Ectodermal cell (in vitro differentiated cells): ENCODE data around the gene PPM1N.

ENCODE experiments used
- H3K27ac ChIP-seq: 2 replicates; pipeline ENCODE4 v1.7.0; 2013; ENCODE audit warnings: mild to moderate bottlenecking, low read depth, low read length; ENCODE audit not compliant: insufficient read depth, poor library complexity, severe bottlenecking
- H3K27me3 ChIP-seq: 2 replicates; pipeline ENCODE4 v1.7.0; 2013; ENCODE audit warnings: mild to moderate bottlenecking, low read length; ENCODE audit not compliant: insufficient read depth, control insufficient read depth, poor library complexity, severe bottlenecking
- H3K36me3 ChIP-seq: one replicate; pipeline ENCODE4 v1.7.0; 2013; ENCODE audit warnings: low read length; ENCODE audit not compliant: control insufficient read depth, insufficient read depth
- H3K4me1 ChIP-seq: one replicate; pipeline ENCODE4 v1.7.0; 2013; ENCODE audit warnings: low read length; ENCODE audit not compliant: control insufficient read depth, insufficient read depth
- H3K4me3 ChIP-seq: 2 replicates; pipeline ENCODE4 v1.7.0; 2013; ENCODE audit warnings: low read depth, low read length, control low read depth; ENCODE audit not compliant: insufficient read depth
- H3K9me3 ChIP-seq: 2 replicates; pipeline ENCODE4 v1.7.0; 2013; ENCODE audit warnings: mild to moderate bottlenecking, low read length, moderate library complexity; ENCODE audit not compliant: control insufficient read depth
- WGBS, 2 experiments: methylation state at CpG; one replicate each; pipeline ENCODE4 v1.1.7; 2013; ENCODE audit warnings: missing lambda C conversion rate in 2 of 2; 5-methylcytosine and 5-hydroxymethylcytosine counted together

The PPM1N gene

GRCh38 chr19:45517238-45517637 lies 19.0 kb downstream of the PPM1N start:
- Histone ChIP-seq H3K4me3 (no peak overlapping the region), H3K36me3 (peaks cover 11% of the 10 kb centered on the region), H3K4me1 (no peaks in the 10 kb centered on the region), H3K27me3 (no peaks in the 10 kb centered on the region), H3K9me3 (no peaks in the 10 kb centered on the region), H3K27ac (no peak overlapping the region)
- 83 to 86% methylated on average over 7 of the region's 7 CpGs for WGBS, 2 experiments

DNA sequence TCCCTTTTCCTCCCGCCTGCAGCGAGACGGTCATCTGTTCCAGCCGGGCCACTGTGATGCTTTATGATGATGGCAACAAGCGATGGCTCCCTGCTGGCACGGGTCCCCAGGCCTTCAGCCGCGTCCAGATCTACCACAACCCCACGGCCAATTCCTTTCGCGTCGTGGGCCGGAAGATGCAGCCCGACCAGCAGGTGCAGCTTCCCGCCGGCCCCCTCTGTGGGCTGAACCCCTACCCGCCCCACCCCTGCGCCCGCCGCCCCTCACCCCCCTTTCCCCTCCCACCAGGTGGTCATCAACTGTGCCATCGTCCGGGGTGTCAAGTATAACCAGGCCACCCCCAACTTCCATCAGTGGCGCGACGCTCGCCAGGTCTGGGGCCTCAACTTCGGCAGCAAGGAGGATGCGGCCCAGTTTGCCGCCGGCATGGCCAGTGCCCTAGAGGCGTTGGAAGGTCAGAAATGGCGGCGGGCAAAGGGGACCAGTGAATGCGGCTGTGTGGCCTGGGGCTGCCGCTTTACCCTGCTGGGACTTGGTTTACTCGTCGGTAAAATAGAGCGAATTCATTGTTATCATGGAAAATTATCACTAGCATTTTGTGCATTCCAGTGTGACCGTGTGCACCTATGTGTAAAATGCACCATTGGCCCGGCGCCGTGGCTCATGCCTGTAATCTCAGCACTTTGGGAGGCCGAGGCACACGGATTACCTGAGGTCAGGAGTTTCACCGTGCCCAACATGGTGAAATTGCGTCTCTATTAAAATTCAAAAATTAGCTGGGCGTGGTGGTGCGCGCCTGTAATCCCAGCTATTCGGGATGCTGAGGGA lies 19.6 kb downstream of the PPM1N start:
- H3K36me3 ChIP-seq = peaks cover 11% of the 10 kb centered on the region
- 92% methylated on average over 46 to 48 of the region's 50 CpGs for WGBS, 2 experiments
- no peaks in the 10 kb centered on the region for H3K27me3 ChIP-seq
- H3K9me3 ChIP-seq = no peaks in the 10 kb centered on the region
- no peak overlapping the region for H3K4me3 ChIP-seq
- H3K4me1 ChIP-seq = no peaks in the 10 kb centered on the region
- no peak overlapping the region for H3K27ac ChIP-seq

DNA sequence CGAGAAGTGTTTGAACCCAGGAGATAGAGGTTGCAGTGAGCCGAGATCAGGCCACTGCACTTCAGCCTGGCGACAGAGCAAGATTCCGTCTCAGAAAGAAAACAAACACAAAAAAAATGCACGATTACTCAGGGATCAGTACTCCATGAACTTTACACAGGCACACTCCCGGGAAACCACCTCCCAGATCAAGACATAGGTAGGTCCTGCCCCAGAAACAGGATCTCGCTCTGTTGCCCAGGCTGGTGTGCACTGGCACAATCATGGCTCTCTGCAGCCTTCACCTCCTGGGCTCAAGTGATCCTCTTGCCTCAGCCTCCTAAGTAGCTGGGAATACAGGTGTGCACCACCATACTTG lies 20.2 kb downstream of the PPM1N start:
- no peak overlapping the region for H3K27ac ChIP-seq
- H3K36me3 ChIP-seq = peaks cover 11% of the 10 kb centered on the region
- no peaks in the 10 kb centered on the region for H3K27me3 ChIP-seq
- no peaks in the 10 kb centered on the region for H3K9me3 ChIP-seq
- H3K4me3 ChIP-seq = no peak overlapping the region
- WGBS, 2 experiments = 93 to 95% methylated on average over 7 of the region's 7 CpGs
- no peaks in the 10 kb centered on the region for H3K4me1 ChIP-seq

- Histone ChIP-seq H3K9me3 (no peaks in the 10 kb centered on the region), H3K27me3 (no peaks in the 10 kb centered on the region), H3K27ac (no peak overlapping the region), H3K4me1 (no peaks in the 10 kb centered on the region), H3K36me3 (peaks cover 16% of the 10 kb centered on the region), H3K4me3 (no peak overlapping the region)
- WGBS, 2 experiments = 94% methylated on average over 22 to 23 of the region's 24 CpGs
Measured at GRCh38 chr19:45522010-45522941, 24.0 kb downstream of the PPM1N start.

DNA sequence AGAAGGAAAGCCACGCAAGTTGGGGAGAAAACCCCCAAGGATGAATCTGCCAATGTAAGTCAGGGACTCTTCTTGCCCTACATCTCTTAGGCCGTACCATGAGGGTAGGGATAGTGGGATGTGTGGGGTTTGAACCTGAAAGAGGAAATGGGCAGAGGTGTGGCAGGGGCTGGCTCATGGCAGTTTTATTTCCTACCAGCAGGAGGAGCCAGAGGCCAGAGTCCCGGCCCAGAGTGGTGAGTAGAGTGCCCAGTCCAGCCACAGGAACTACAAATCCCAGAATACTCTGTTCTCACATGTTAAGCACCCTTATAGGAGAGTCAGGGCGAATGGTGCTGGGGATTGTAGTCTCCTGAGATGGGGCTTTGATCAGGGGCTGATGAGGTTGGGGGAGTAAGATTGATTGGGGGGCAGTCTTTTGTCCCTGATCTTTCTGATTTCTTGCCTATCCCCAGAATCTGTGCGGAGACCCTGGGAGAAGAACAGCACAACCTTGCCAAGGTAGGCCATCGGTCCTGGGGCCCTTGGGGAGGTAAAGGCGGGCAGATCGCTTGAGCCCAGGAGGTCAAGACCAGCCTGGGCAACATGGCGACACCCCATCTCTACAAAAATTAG lies 25.5 kb downstream of the PPM1N start:
- H3K27ac ChIP-seq = no peak overlapping the region
- no peaks in the 10 kb centered on the region for H3K4me1 ChIP-seq
- H3K4me3 ChIP-seq = no peak overlapping the region
- peaks cover 13% of the 10 kb centered on the region for H3K36me3 ChIP-seq
- no peaks in the 10 kb centered on the region for H3K27me3 ChIP-seq
- no peaks in the 10 kb centered on the region for H3K9me3 ChIP-seq
- WGBS, 2 experiments = 72% methylated on average over 9 of the region's 9 CpGs

DNA sequence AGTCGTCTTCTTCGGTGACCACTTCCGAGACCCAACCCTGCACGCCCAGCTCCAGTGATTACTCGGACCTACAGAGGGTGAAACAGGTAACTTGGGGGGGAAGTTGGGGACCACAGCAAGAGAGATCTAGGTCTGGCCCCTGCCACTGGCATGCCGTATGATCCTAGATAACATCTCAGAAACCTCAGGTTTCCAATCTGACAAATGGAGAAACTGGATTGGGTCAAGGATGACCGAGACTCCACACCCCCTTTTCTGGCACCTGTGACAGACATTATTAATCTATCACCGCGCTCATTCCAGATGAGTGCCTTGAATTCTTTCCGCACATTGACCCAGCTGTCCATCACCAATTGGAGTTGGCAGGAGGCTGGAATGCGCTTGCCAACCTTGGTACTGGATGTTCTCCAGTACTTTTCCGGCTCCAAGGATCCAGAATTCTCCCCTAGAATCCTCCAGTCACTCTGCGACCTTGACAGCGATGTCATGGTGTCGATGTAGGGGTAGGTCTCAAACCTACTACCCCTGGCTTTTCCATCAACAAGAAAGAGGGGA lies 26.4 kb downstream of the PPM1N start:
- H3K4me1 ChIP-seq = no peaks in the 10 kb centered on the region
- no peak overlapping the region for H3K4me3 ChIP-seq
- H3K27me3 ChIP-seq = no peaks in the 10 kb centered on the region
- H3K9me3 ChIP-seq = no peaks in the 10 kb centered on the region
- no peak overlapping the region for H3K27ac ChIP-seq
- 95 to 97% methylated on average over 15 of the region's 15 CpGs for WGBS, 2 experiments
- peaks cover 13% of the 10 kb centered on the region for H3K36me3 ChIP-seq

- Histone ChIP-seq H3K27me3 (no peaks in the 10 kb centered on the region), H3K4me3 (no peak overlapping the region), H3K9me3 (no peaks in the 10 kb centered on the region), H3K27ac (no peak overlapping the region), H3K4me1 (no peaks in the 10 kb centered on the region), H3K36me3 (peaks cover 9% of the 10 kb centered on the region)
- 87 to 88% methylated on average over 8 to 9 of the region's 9 CpGs for WGBS, 2 experiments
Measured at GRCh38 chr19:45526143-45526542, 27.9 kb downstream of the PPM1N start.

DNA sequence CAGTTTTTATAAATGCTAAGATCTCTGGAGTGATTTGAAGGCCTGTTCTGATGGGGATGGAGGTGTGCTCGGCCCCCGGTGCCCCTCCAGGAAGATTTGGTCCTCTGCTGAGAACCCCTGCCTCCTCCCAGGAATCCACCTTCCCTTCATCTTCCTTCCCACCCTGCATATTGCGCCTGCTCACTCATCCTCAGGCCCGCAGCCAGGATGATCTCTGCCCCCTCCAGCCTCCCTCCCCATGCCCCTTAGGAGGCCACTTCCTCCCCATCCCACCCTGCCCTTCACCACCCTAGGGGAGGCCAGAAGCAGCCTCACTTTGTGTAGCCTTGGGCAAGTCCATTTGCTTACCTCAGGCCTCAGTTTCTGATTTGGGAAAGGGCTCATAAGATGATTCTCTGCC lies 28.7 kb downstream of the PPM1N start:
- no peak overlapping the region for H3K27ac ChIP-seq
- WGBS, 2 experiments = 93 to 100% methylated on average over 4 of the region's 4 CpGs
- no peaks in the 10 kb centered on the region for H3K4me1 ChIP-seq
- no peaks in the 10 kb centered on the region for H3K27me3 ChIP-seq
- H3K4me3 ChIP-seq = no peak overlapping the region
- peaks cover 6% of the 10 kb centered on the region for H3K36me3 ChIP-seq
- H3K9me3 ChIP-seq = no peaks in the 10 kb centered on the region

DNA sequence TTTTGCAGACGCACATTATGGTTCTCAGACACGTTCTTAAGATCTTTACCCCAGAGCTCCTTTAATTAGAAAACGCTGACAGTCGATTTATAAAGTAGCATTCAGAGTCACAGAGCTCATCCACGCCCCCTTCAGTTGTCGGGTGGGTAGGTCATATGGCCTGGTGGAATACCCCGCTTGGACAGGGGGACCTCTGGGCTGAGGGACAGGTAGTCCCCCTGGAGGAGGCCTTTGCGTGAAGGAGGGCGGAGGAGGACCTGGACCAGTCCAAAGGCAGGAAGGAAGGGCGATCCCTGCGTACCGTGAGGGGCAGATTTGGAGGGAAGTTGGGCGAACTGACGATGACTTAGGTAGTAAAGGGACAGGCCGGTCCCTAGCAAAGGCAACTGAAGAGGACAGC lies 29.5 kb downstream of the PPM1N start:
- no peak overlapping the region for H3K27ac ChIP-seq

More for the DNA sequence above, 29.5 kb downstream of the PPM1N start:
- Histone ChIP-seq H3K4me3 (no peak overlapping the region), H3K27me3 (no peaks in the 10 kb centered on the region), H3K36me3 (peaks cover 6% of the 10 kb centered on the region), H3K9me3 (no peaks in the 10 kb centered on the region), H3K4me1 (no peaks in the 10 kb centered on the region)
- WGBS, 2 experiments = 91 to 92% methylated on average over 15 of the region's 15 CpGs
